ENCODE results near the gene ATE1.
"Not testable (repeated sequence)": the region's sequence is repeated elsewhere in the genome, so short reads cannot be mapped to it uniquely, and the experiment has no call there.

- not testable (repeated sequence) for TF ChIP-seq POLR2AphosphoS5, CTCF, POLR2A (IDR thresholded peaks at IDR 0.05)
Measured at GRCh38 chr10:121826773-121827172, 101.1 kb downstream of the ATE1 start.

All from breast epithelium (tissue), 3 donors.